Activated CD4-positive, alpha-beta T cell treated with anti-CD3 and anti-CD28 coated beads, Interleukin-2, Interleukin-6, amounts not matched to agents 100 ng/mL and 50 ng/mL, durations not matched to agents 16 hours and 8 hours (primary cell): ENCODE results near the gene UPK3B.
"Not testable (repeated sequence)": the region's sequence is repeated elsewhere in the genome, so short reads cannot be mapped to it uniquely, and the experiment has no call there.

Source experiments
- DNase-seq: peaks from one replicate; pipeline ENCODE4 v3.0.0-alpha.2; 2020

The UPK3B gene

DNA sequence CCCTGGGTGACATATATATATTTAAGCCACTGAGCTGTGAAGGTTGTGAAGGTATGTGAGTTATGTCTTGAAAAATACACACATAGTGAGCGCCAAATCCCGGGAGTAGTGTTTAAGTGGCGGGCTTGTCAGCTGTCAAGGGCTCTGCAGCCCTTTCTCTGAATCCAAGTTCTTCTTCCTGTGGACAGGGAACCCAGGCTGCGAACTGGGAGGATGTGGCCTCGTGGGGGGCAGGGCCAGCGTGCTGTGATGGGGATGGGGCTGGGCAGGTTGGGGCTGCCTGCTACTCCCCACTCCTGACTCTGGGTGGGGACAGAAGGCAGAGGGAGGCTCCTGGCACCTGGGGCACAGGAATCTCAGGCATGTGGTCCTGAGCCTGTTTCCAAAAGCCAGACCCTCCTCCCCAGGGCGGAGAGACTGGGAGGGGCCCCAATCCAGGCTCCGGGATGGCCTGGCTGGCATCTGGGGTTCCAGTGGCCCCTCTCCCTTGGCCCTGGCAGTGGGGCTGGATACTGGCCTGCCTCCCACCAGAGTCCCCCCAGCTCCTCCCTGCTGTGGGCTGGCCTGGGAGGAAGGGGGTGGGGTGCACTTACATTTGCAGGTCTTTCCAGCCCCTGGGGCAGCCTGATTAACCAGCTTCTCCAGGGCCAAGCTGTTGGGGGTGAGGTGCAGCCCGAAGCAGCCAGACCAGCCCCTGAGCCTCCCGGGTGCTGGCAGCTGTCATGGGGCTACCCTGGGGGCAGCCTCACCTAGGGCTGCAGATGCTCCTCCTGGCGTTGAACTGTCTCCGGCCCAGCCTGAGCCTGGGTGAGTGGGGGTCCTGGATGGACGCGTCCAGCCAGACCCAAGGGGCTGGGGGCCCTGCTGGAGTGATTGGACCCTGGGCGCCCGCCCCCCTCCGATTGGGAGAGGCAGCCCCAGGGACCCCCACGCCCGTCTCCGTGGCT, at the start of gene UPK3B:
Gene UPK3B (plus strand): TSS at position 622 of the 947 bp plus-strand sequence. CDS start 101 bp downstream, at position 723.
- no peak for DNase-seq

DNA sequence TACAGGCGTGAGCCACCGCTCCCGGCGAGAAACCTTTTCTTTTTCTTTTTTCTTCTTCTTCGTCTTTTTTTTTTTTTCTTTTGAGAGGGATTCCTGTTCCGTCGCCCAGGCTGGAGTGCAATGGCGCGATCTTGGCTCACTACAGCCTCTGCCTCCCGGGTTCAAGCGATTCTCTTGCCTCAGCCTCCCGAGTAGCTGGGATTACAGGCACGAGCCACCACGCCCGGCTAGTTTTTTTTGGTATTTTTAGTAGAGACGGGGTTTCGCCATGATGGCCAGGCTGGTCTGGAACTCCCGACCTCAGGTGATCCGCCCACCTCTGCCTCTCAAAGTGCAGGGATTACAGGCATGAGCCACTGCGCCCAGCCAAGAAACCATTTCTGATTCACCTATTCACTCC, 49.6 kb upstream of the UPK3B start:
- not testable (repeated sequence) for DNase-seq

DNA sequence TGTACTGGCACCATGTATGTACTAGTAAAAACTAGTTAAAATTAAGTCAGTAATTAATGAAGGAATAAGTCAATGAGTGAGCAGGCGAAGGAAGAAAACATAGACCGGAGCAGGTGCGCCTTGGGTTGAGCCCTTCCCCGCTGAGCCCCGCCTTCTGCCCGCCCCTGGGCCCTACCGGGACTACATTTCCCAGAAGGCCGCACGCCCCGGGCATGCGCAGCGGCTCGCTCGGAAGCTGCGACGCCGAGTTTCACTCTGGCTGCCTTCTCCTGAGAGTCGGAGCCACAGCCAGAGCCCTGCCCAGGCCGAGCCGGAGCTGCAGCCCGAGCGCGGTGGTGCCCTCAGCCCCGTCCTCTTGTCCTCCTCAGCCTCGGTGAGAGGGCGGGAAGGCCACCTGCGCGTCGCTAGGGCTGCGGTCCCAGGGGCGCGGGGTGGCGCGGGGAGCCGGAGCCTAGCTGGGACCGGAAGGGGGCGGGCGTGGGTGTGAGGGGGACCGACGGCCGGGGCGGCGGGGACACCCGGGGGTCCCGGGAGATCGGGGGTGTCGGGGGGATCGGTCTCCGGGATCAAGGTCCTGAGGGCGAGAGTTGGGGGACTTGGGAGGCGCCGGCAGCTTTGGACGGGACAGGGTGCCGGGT, 48.8 kb upstream of the UPK3B start, which contains the start of gene DTX2:
Gene DTX2 (plus strand): TSS at position 246 of the 638 bp plus-strand sequence. CDS start 18,801 bp downstream, outside the sequence.
- peak; percentile 42 for DNase-seq

DNA sequence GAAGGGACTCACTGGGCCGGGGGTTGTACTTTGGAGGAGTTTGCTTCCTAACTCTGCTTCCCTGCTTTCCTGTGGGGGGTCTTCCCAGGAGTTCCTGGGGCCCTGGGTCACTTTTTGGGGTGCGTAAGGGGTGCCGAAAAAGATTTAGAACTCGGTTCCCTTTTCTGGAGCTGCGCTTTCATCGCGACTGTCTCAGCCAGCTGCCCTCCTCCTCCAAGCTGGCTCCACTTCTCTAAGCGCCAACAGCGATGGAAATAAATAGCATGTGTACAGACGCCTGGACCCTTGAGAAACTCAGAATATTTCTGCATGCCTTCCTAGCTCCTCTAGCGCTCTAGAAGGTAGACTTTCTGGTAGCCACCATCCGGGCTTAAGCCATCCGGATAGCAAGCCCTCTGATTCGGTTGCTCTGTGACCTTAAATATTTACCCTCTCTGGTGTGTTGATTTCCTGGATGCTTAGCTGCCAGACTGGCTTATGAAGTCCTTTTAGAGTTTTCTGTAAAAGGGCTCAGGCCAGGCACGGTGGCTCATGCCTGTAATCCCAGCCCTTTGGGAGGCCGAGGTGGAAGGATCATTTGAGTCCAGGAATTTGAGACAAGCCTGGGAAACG, 48.0 kb upstream of the UPK3B start:
- DNase-seq, result not testable (repeated sequence)

DNA sequence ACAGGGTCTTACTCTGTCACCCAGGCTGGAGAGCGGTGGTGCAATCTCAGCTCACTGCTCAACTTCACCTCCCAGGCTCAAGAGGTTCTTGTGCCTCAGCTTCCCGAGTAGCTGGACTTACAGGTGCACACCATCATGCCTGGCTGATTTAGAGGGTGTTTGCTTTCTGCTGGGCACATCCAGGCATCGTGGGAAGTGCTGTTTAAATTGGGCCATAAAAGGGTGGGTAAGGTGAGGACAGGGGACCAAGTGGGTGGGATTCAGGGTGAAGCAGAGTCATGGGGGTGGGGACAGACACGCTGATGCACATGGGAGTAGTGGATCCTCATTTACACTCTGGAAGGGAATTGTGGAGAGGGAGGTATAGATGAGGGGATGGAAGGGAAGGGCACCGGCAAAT, 45.4 kb upstream of the UPK3B start:
- not testable (repeated sequence) for DNase-seq

DNA sequence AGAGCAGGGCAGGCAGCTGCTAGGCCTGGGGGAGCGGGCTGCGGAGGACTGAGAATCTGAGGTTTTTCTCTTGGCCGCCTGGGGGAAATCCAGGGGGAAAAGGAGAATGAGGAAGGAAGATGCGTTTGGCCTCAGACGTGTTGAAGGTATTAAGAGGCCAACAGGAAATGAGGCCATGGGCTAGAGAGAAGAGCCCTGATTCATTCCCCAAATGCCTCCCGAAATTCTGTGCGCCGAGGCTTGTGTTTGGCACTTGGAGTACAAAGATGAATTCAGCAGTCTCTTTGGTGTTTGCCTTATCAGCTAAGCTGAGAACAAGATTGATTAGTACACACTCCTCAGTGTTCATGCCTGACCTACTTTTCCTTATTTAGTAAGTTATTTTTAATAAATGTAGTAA, 44.4 kb upstream of the UPK3B start:
- DNase-seq, result not testable (repeated sequence)

DNA sequence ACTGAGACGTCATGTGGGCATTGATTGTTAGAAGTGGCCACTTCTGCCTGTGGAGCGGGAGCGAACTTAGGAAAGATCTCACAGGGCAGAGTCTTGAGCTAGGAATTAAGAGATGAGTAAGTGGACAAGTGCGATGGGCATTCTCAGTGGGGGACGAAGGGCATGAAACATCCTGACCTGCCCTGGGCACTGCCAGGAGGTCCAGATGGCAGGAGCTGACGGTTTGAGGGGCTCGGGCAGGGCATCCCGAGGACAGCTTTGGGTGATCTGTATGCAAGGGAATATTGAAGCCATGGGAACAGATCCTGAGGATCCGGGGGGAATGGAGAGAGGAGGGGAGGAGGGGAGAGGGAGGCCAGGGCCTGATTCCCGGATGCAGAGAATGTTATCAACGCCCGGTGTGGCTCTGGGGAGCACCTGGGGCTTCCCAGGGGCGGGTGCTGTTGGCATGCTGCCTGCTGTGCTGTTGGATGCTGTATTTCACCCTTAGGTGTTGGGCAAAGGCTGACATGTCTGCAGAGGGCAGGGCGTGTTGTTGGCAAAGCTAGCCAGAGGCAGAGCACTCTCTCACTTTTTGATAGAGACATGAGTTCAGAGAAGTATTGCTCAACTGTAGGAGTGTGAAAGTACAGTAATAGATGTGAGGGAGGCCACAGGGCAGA, 42.5 kb upstream of the UPK3B start:
- DNase-seq, result not testable (repeated sequence)

DNA sequence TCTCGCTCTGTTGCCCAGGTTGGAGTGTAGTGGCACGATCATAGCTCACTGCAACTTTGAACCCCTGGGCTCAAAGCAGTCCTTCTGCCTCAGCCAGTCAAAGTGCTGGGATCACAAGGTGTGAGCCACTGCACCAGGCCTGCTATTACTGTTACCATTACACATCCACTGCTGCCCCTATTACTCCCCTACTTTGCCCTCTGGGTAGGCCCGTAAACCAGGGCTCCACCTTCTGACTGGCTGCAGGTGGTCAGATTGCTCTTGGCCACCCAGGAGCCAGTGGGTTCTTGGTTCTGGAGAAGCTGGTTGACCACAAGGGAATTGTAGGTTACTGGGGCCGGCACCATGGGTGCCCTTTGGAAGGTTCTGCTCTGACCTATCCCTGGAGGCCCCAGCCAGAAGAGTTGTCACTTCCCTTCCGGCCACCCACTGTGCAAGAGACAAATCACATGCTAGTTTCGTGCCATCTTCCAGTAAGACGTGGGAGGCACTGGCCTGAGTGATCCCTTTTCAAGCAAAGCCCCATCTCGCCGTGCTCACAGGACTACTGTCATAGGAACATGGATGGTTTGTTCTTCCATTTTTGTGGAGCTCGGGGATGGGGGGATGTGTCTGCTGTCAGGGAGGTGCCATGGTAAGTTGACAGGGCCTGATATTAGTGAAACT, 38.7 kb upstream of the UPK3B start:
- not testable (repeated sequence) for DNase-seq

DNA sequence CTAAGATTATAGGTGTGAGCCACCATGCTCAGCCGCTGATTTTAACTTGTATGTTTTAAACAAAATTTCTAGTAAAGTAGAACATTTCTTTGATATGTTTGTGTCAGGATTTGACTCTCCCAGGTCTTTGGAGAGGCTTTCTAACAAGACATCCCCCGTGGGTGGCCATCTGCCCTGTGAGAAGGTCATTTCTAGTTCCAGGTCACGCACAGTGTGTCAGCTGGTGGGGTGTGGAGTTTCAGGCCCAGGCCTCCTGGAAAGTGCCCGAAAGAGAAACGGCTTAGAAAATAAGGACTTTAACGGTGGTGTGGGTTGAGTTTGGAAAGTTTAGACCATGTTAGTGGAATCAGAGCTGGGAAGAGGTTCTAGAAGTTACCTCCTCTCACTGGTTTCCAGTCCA, 37.3 kb upstream of the UPK3B start:
- not testable (repeated sequence) for DNase-seq

DNA sequence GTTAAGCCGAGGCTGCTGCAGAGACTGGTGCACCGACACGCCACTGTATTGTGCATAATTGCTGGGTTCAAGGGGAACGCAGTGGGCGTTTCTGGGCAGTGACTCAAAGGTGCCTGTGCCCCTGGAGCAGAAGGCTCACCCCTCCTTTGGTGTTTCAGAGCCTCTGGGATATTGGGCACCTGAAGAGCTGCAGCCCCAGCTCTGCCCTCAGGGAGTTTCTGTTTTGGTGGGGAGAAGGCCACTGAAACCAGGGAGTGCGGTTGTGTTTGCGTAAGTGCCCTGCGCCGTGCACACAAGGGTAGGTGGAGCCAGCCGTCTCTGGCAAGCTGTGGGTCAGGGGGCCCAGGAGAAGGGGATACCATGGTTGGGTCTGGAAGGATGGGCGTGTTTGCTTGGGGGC, 34.1 kb upstream of the UPK3B start:
- DNase-seq, result not testable (repeated sequence)

DNA sequence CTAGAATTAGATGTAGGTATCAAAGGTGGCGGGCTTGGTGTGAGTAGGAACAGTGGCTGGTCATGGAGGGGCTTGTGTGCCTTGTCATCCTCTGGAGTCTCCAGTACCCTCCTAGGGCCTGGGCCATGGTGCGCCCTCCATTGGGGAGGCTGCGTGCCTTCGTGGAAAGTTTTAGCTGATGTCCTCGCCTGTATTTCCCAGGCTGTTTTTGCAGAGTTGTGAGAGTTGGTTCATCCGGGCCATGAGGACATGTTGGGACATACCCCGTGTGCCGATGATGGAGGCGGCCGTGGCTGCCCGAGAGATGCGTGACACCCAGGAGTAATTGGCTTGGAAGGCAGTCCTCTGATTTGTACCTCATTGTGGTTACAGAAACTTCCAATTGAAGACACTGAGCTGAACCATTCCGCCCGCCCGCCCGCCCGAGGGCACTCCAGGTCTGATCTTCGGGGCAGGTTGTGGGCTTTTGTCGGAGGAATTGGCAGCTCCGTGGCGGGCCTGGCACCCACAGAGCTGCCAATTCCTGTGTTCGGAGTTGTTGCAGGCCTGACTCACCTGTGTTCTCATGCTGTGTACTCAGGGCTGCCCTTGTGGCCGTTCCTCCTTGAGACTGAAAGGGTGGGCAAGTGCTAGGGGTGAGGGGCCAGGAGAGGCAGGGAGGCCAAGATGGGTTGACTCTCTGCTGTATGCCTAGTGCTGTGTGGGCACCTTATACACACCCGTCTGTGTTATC, 33.4 kb upstream of the UPK3B start:
- not testable (repeated sequence) for DNase-seq

DNA sequence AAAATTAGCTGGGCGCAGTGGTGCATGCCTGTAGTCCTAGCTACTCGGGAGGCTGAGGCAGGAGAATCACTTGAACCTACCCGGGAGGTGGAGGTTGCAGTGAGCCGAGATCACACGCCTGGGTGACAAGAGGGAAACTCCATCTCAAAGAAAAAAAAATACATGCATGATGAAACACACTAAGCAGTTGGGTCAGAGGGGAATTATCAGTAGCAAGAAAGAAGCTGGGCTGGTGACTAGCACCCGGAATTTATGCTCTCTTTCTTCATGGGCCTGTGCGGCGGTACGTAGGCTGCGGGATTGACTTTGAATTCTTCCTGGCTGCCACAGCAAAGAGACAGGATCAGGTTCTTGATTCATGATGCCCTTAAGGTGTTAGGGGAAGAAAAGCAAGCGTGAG, 30.7 kb upstream of the UPK3B start:
- not testable (repeated sequence) for DNase-seq

DNA sequence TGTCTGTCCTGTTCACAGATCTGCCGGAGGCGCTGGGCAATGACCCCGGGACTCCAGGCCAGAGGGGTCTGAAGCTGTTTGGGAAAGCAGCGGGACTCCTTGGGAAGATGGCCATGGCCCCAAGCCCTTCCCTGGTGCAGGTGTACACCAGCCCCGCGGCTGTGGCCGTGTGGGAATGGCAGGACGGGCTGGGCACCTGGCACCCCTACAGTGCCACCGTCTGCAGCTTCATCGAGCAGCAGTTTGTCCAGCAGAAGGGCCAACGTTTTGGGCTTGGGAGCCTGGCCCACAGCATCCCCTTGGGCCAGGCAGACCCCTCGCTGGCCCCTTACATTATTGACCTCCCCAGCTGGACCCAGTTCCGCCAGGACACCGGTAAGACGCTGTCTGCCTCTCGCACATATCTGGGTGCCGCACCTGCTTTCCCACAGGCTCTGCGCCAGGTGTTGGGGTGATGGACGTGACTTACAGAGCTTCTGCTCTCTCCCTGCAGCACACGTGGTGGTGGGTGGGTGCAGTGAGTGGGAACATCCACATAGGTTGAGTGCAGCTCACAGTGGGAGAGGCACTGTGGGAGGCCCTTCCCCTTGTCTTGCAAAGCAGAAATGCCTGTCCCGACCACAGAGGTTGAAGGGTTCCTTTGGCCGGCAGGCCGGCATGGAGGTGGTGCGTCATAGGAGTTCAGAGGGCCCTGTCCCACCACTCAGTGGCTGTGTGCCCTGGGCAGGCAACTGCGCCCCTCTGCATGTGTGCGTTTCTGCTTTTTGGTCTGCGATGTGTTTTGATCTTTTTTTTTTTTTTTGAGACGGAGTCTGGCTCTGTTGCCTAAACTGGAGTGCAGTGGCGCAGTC, 29.7 kb upstream of the UPK3B start:
- DNase-seq, result not testable (repeated sequence)

DNA sequence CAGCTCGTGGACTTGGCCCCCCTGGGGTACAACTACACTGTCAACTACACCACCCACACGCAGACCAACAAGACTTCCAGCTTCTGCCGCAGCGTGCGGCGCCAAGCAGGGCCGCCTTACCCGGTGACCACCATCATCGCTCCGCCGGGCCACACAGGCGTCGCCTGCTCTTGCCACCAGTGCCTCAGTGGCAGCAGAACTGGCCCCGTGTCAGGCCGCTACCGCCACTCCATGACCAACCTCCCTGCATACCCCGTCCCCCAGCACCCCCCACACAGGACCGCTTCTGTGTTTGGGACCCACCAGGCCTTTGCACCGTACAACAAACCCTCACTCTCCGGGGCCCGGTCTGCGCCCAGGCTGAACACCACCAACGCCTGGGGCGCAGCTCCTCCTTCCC, 27.7 kb upstream of the UPK3B start:
- not testable (repeated sequence) for DNase-seq

DNA sequence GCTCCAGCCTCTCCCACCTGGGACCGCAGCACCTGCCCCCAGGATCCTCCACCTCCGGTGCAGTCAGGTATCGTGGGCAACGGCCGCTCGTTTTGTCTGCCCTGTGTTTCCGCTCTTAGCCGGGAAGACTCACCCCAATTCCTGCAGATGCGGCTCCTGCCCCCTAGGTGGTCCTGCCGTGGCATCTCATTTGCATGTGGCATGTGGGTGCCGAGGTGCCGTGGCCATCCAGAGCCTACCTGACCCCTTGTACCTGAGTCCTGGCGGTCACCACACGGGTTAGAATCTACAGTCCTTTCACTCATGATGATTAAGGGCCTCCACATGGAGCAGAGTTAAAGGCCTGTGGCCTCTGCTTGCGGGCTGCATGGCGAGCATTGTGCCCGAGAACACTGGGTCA, 27.3 kb upstream of the UPK3B start:
- DNase-seq, result not testable (repeated sequence)

DNA sequence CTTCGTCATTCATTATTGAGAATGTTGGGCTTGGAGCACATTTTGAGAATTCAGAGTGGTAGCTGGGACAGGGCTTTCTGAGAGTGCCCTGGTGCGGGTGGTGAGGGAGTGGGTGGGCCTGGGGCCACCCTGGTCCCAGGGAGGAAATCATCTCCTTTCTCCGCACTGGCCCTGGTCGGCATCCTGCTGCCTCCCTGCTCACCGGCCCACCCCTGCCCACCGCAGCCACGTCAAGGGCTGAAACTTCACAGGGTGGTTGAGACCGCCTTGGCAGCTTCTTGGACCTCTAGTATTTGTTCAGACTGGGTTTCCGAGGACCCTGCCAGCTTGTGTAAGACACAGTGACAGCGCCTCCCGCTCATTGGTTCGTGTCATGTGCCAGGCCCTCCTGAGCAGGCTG, 25.9 kb upstream of the UPK3B start:
- DNase-seq, result not testable (repeated sequence)

DNA sequence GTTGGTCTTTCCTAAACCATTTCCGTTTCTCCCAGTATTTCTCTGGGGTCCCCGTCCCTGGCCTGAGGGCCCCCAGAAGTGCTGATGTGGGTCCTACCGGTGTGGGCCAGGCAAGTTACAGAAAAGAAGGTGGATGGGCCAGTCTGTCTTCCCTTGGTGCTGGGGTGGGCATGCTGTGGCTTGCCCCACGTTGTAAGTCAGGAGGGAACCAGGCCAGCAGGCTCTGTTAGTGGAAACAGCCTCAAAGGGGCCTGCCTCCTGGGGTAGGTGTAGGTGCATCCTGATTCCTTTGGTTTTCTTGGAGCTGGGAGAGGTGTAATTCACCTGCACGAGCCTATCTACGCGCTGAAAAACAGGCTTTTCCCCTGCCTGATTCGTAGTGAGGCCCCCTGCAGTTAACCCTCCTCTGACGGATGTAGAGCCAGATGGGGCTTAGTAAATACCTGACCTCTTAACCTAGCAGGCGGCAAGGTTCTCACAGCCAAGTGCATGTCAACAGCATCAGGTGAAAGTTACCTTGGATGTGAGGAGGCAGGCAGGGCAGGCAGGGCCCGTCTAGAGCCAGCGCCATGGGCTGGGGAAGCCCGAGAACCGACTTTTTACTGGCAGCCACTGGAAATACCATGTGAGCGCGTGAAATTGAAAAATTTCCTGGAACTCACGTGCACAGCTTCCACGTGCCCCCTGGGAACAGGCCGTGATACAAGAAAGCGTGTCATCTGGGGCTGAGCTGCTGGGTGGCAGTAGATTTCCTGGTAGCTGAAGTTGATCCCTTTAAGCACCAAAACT, 24.3 kb upstream of the UPK3B start:
- DNase-seq, result not testable (repeated sequence)

DNA sequence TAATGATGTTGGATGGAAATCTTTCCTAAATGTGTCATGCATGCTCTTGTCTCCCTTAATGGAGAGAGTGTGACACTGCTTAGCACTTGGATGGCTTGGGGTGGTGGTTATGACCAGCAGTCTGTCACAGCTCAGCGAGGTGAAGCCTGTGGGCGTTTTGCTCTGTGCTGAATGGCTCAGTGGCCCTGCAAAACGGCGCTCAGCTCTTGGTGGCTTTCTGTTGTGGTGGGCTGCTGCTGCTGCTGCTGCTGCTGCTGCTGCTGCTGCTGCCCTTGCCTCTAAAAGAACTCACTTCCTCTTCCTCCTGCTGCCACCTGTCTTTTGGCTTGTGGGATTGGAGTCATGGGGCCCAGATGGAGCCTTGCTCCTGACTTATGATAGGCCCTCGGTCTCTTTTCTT, 23.7 kb upstream of the UPK3B start:
- peak; percentile 45 for DNase-seq

DNA sequence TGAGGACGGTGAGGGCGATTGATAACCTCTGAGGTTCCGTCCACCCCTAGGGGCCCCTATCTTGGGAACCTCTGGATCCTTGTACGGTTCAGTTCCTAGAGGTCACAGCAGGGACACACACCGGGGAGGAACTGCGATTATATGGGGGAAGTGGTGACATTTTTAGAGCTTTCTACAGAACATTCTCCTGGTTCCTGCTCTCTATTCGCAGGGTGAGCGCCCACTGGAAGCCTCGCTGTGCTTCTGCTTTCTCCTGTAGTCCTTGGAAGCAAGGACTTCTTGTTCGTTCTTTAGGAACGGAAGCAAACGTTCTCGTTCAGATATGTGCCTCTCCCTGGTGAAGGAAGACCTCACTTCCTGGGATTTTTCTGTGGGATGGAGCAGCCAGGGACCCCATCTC, 22.4 kb upstream of the UPK3B start:
- not testable (repeated sequence) for DNase-seq

DNA sequence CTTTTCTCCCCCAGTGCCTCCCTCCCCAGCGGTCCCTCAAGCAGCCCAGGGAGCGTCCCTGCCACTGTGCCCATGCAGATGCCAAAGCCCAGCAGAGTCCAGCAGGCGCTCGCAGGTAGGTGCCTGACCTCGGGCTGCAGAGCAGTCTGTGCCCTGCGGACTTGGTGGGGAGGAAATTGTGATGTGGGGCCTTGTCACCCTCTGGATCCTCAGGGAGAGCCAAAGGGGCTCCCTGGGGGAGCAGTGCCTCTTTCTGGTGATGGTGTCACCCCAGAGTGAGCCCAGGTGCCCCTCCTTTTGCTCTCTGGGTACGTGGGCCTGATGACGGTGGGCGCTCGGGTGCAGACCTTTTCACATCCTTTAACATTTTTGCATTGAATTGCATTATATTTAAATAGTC, 18.2 kb upstream of the UPK3B start:
- DNase-seq, result not testable (repeated sequence)
